Activated CD4-positive, CD25-positive, alpha-beta regulatory T cell treated with anti-CD3 and anti-CD28 coated beads, Interleukin-2, amount 50 U/mL, for 72 hours (primary cell): Measurements from ENCODE around the gene LMAN2L.

Experiments
- DNase-seq: peaks from one replicate; pipeline ENCODE4 v3.0.0; 2021

The LMAN2L gene

GRCh38 chr2:96703021-96703751 lies 36.7 kb downstream of the LMAN2L start:
- DNase-seq = no peak

GRCh38 chr2:96702098-96702785 lies 37.6 kb downstream of the LMAN2L start:
- DNase-seq = no peak

GRCh38 chr2:96701636-96702035 lies 38.2 kb downstream of the LMAN2L start:
- no peak for DNase-seq

- DNase-seq = no peak
Observed at GRCh38 chr2:96700086-96700485, 39.8 kb downstream of the LMAN2L start.

GRCh38 chr2:96699621-96700020 lies 40.2 kb downstream of the LMAN2L start:
- no peak for DNase-seq

GRCh38 chr2:96699021-96699420 lies 40.8 kb downstream of the LMAN2L start:
- DNase-seq = no peak

GRCh38 chr2:96698221-96698861 lies 41.5 kb downstream of the LMAN2L start:
- no peak for DNase-seq

- no peak for DNase-seq
Observed at GRCh38 chr2:96697476-96697875, 42.4 kb downstream of the LMAN2L start.

GRCh38 chr2:96695602-96696001 lies 44.3 kb downstream of the LMAN2L start:
- DNase-seq = no peak

- no peak for DNase-seq
Observed at GRCh38 chr2:96694816-96695455, 44.9 kb downstream of the LMAN2L start.

- no peak for DNase-seq
Observed at GRCh38 chr2:96694279-96694678, 45.6 kb downstream of the LMAN2L start.

GRCh38 chr2:96693286-96694200 lies 46.3 kb downstream of the LMAN2L start:
- DNase-seq = no peak

GRCh38 chr2:96692094-96692971 lies 47.5 kb downstream of the LMAN2L start:
- no peak for DNase-seq

GRCh38 chr2:96691022-96691612 lies 48.7 kb downstream of the LMAN2L start:
- no peak for DNase-seq

- DNase-seq = no peak
Observed at GRCh38 chr2:96690306-96691021, 49.4 kb downstream of the LMAN2L start.

GRCh38 chr2:96689431-96689991 lies 50.4 kb downstream of the LMAN2L start:
- DNase-seq = no peak

- DNase-seq = no peak
Observed at GRCh38 chr2:96688649-96689430, 51.0 kb downstream of the LMAN2L start.

- DNase-seq = no peak
Observed at GRCh38 chr2:96687711-96688640, 51.9 kb downstream of the LMAN2L start.
